Superior temporal gyrus (tissue), 1 donor: Measurements from ENCODE around the gene JADE3.
A peak's percentile ranks its signal among the peaks of the same experiment; 100 is the strongest.

Experiments used
- DNase-seq: peaks from one replicate; pipeline ENCODE4 v3.0.0-alpha.2; 2016; ENCODE audit errors: extremely low spot score

Gene JADE3

DNA sequence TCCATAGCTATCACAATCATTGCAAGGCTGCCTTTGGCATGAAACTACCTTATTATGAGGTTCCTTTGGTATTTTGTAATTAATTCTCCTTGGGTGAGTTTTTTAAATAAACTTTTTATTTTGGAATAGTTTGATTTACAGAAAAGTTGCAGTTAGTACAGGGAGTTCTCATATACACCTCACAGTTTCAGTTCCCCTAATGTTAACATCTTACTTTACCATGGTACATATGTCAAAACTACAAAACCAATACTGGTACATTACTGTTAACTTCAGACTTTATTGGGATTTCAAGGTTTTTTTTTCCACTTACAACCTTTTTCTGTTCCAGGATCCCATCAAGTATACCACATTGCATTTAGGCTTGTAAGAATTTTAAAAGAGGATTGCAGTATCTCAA is 114.0 kb downstream of the JADE3 start:
- DNase-seq = no peak

GRCh38 chrX:47030339-47030738 is 118.1 kb downstream of the JADE3 start:
- DNase-seq = peak; percentile 92

GRCh38 chrX:47047989-47048388 is 135.8 kb downstream of the JADE3 start:
- no peak for DNase-seq

DNA sequence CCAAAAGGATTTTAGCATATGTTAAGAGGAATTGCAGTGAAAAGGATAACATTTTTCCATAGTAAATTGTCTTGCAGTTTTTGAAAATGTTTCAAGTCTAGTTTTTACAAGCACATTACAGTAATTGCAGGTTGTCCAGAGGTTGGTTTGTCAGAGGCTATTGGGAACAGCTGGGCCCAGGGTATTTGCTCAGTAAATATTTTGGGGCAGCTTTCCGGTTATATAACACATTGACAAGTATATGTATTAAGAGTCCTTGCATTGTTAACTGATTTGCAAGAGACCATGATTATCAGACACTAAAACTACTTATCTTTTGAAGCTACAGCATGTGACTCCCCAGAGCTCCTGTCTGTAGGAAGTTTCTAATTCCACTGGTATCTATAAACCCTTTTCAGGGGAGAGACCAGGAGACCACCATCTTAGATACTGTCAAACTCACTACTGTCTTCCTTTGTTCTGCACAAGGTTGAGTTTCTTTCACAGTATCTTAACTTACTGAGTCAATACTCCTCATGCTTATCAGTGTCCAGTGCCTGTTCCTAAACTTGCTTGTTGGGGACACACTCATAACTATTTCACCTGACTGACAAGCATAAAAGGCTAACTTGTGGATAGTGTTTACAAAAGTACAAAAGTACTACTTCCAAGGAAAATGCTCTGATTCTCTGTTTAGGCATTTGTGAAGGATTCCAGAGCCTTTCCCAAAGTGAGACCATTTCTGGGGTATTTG is 147.1 kb downstream of the JADE3 start:
- DNase-seq = no peak

DNA sequence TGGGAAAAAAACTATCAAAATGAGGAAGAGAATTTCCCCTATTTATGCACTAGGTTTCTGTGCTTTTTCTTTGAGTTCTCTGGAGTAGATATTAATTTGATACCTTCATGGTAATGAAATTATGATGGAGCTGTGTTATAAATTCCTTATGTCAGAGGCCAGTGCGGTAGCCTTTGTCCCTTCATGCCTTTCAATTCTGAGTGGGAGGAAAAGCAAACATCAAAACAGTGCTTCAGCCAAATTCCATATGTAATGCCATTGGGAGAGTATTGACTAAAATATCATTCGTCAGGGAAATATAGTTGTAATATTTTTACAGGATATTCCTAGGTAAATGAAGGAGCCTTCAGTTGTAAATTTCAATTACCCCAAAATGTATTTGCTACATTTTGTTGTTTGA is 148.5 kb downstream of the JADE3 start:
- no peak for DNase-seq

GRCh38 chrX:47061238-47061919 is 149.2 kb downstream of the JADE3 start:
- no peak for DNase-seq

DNA sequence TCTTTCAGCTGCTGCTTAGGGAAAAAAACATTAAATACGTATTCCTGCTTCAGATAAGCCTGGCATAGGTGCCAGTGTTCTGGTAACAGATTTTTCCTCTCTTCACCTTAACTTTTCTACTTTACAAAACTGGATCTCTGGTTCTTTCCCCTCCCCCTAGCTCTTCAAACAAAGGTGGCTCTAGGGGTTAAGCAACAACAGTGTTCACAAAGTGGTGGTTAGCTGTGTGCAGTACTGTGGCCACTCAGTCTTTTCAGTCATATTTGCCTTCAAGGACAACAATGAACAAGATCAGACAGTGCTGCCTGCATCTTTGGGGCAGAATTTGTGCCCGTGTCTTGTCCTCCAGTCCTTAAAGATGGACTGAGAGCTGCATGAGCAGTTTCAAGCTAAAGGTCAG is 151.0 kb downstream of the JADE3 start:
- DNase-seq = no peak

DNA sequence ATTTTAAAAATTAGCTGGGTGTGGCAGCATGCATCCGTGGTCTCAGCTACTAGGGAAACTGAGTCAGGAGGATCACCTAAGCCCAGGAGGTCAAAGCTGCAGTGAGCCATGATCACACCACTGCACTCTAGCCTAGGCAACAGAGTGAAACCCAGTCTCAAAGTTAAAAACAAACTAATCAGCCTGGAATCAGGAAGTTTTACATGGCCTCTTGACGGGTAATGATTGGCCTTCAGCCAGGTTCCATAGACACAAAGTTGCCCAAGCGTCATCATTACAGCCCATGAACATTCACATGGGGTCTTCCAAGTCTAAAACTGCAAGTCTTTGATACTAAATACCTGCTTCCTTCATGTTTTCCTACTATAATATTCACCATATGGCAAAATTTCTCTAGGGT is 156.0 kb downstream of the JADE3 start:
- DNase-seq = no peak

DNA sequence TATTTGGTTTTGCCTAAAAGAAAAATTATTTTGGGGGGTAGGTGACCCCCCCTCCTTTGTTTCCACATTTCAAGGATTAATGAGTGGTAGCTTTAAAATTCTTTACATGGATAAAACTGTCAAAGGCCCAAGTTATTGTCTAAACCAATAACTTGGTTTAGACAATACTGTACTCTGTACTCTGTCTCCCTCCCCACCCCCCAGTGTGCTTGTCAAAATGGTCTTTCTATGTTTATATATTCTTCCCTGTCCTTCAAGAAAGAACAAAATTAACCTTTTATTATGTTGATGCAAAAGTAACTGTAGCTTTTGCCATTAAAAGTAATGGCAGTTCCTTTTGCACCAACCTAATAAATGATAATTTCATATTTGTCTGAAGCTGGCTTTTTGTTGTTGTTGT is 156.5 kb downstream of the JADE3 start:
- no peak for DNase-seq

DNA sequence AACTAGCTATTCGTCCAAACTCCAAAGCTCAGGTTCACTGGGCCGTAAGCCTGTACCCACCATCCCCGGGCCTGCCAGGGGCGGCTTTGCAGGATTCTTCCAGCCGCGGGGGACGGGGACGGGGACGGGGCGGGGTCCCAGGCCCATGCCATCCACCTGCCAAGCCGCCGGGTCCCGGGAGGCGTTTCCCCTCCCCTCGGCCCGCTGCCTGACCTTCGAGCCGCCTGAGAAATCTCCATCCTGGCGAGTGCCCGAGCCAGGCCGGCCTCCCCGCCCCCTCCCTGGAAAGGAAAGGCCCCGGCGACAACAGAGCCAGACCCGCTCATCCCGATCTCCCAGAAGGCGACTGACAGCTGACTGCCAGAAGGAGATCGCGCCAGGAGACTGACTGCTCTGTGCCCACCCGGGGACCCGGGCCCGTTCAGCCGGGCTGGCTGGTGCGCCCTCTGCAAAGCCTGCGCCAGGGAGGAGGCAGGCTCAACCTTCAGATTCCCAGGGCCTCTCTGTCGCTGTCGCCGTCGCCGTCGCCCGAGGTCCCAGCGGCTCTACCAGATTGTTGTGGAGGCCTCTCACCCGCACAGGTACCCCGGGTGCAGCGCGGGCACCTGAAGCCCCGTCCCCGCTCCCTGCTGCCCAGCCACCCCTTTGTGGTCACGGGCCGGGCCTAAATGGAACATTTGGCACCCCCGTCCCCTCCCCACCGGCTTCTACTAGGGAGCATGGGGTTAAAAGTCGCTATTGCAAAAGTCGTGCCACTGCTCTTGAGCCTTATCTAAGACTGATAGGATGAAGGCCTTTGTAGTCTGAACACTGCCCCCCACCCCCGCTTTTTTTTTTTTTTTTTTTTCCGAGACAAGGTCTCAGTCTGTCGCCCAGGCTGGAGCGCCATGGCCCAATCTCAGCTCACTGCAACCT is 166.2 kb downstream of the JADE3 start, which contains the start of gene RGN:
RGN (plus strand) TSS at position 315 of the 915 bp plus-strand sequence. CDS start 2,702 bp downstream, outside the sequence.
- no peak for DNase-seq

- no peak for DNase-seq
Observed at GRCh38 chrX:47080215-47080914, 168.1 kb downstream of the JADE3 start.

GRCh38 chrX:47080915-47081236 is 168.7 kb downstream of the JADE3 start:
- no peak for DNase-seq

DNA sequence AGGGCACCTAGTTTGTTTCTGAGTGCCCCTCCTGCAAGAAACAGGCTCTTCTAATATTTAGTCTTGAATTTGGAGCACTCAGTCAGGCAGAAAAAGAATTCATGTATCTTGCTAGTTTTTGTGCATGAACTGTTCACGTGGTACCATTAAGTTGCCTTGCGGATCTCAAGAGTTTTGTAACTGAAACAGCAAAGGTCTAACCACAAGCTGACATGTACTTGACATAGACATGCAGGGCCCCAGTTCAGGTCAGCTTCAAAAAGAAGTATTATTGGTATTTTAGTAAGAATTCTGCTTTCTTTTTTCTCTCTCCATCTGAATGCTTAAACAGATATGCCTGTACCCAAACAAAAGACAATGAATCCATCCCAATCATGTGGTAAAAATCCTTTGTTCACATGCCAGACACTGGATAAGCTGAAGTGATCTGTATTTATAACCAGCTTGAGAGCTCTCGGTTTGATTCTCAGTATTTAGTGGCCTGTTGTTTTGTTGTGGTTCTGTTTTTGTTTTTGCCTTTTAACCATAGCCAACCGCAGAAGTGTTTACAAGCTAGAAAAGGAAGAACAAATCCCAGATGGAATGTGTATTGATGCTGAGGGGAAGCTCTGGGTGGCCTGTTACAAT is 179.0 kb downstream of the JADE3 start:
- peak; percentile 70 for DNase-seq

GRCh38 chrX:47093248-47093647 is 181.0 kb downstream of the JADE3 start:
- peak; percentile 56 for DNase-seq

- DNase-seq = no peak
Observed at GRCh38 chrX:47093860-47094259, 181.6 kb downstream of the JADE3 start.

GRCh38 chrX:47097018-47097417 is 184.8 kb downstream of the JADE3 start:
- DNase-seq = no peak

- DNase-seq = no peak
Observed at GRCh38 chrX:47098338-47099094, 186.3 kb downstream of the JADE3 start.

GRCh38 chrX:47101206-47101605 is 189.0 kb downstream of the JADE3 start:
- DNase-seq = no peak
